Dendritic cell treated with granulocyte-macrophage colony-stimulating factor and Interleukin-4, amounts not matched to agents 40 ng/mL and 50 ng/mL, for 4 days (primary cell): Measurements from ENCODE around the gene DNAH8.
A peak's percentile ranks its signal among the peaks of the same experiment; 100 is the strongest.

Experiments
- H3K27ac Mint-ChIP-seq: one replicate; pipeline ENCODE4 v1.8.0; 2022; ENCODE audit warnings: mild to moderate bottlenecking, mixed read lengths
- H3K27me3 Mint-ChIP-seq: one replicate; pipeline ENCODE4 v1.8.0; 2022; ENCODE audit warnings: mild to moderate bottlenecking, mixed read lengths
- H3K36me3 Mint-ChIP-seq: one replicate; pipeline ENCODE4 v1.8.0; 2022; ENCODE audit warnings: low read depth, mixed read lengths
- H3K4me1 Mint-ChIP-seq: one replicate; pipeline ENCODE4 v1.8.0; 2022; ENCODE audit warnings: low read depth, mixed read lengths
- H3K4me3 Mint-ChIP-seq: one replicate; pipeline ENCODE4 v1.8.0; 2022; ENCODE audit warnings: mild to moderate bottlenecking, moderate library complexity, mixed read lengths
- H3K9me3 Mint-ChIP-seq: one replicate; pipeline ENCODE4 v1.8.0; 2022; ENCODE audit warnings: mixed read lengths
- intact Hi-C: fragments of 100-400 bp; cut with micrococcal nuclease; formaldehyde crosslinking; loops from one replicate; pipeline ENCODE4 v1.15.0; 2022

The DNAH8 gene

GRCh38 chr6:38750968-38751615, 36.0 kb downstream of the DNAH8 start:
- no peaks in the 10 kb centered on the region for H3K4me1 Mint-ChIP-seq
- H3K9me3 Mint-ChIP-seq, result no peaks in the 10 kb centered on the region
- H3K4me3 Mint-ChIP-seq, result no peak overlapping the region
- peaks cover 2% of the 10 kb centered on the region for H3K27me3 Mint-ChIP-seq
- no peaks in the 10 kb centered on the region for H3K36me3 Mint-ChIP-seq
- intact Hi-C loops, result no loop called here
- H3K27ac Mint-ChIP-seq, result no peak overlapping the region

GRCh38 chr6:38753707-38754106, 38.6 kb downstream of the DNAH8 start:
- H3K36me3 Mint-ChIP-seq, result no peaks in the 10 kb centered on the region
- intact Hi-C loops, result no loop called here
- H3K27ac Mint-ChIP-seq, result no peak overlapping the region
- H3K27me3 Mint-ChIP-seq, result peaks cover 2% of the 10 kb centered on the region
- H3K4me3 Mint-ChIP-seq, result no peak overlapping the region
- H3K4me1 Mint-ChIP-seq, result no peaks in the 10 kb centered on the region
- no peaks in the 10 kb centered on the region for H3K9me3 Mint-ChIP-seq

- H3K4me3 Mint-ChIP-seq, result no peak overlapping the region
Observed at GRCh38 chr6:38755207-38755606, 40.1 kb downstream of the DNAH8 start.

GRCh38 chr6:38755874-38756273, 40.8 kb downstream of the DNAH8 start:
- Mint-ChIP-seq H3K9me3 (peaks cover 19% of the 10 kb centered on the region), H3K4me3 (no peak overlapping the region), H3K4me1 (no peaks in the 10 kb centered on the region), H3K36me3 (no peaks in the 10 kb centered on the region), H3K27ac (no peak overlapping the region), H3K27me3 (no peaks in the 10 kb centered on the region)
- intact Hi-C loops, result no loop called here

More at GRCh38 chr6:38755207-38755606, 40.1 kb downstream of the DNAH8 start:
- H3K4me1 Mint-ChIP-seq, result no peaks in the 10 kb centered on the region
- H3K27ac Mint-ChIP-seq, result no peak overlapping the region
- intact Hi-C loops, result no loop called here
- peaks cover 12% of the 10 kb centered on the region for H3K9me3 Mint-ChIP-seq
- H3K36me3 Mint-ChIP-seq, result no peaks in the 10 kb centered on the region
- no peaks in the 10 kb centered on the region for H3K27me3 Mint-ChIP-seq

DNA sequence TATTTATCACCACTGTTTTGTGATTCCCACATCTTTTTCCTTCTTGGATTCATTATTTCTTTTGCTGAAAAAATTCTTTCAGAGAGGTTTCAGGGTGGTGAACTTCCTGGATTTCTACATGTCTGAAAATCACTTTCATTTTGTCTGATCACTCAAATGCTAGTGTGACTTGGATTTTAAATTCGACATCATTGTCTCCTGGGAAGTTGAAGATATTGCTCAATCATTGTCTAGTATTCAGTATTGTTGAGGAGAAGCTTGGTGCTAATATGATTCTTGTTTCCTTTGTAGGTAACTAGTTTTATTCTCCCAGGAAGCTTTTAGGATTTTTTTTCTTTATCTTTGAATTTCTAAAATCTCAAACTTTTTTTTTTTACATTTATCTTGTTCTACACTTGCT, 45.0 kb downstream of the DNAH8 start:
- Mint-ChIP-seq H3K36me3 (no peaks in the 10 kb centered on the region), H3K4me1 (no peaks in the 10 kb centered on the region), H3K27ac (no peak overlapping the region), H3K4me3 (no peak overlapping the region), H3K9me3 (peaks cover 19% of the 10 kb centered on the region), H3K27me3 (peaks cover 2% of the 10 kb centered on the region)
- intact Hi-C loops, result no loop called here

- Mint-ChIP-seq H3K9me3 (peaks cover 19% of the 10 kb centered on the region), H3K36me3 (no peaks in the 10 kb centered on the region), H3K27ac (no peak overlapping the region), H3K4me3 (no peak overlapping the region), H3K4me1 (no peaks in the 10 kb centered on the region), H3K27me3 (peaks cover 2% of the 10 kb centered on the region)
- intact Hi-C loops, result no loop called here
Observed at GRCh38 chr6:38762848-38763247, 47.7 kb downstream of the DNAH8 start.

- intact Hi-C loops, result no loop called here
- Mint-ChIP-seq H3K27ac (no peak overlapping the region), H3K9me3 (peaks cover 9% of the 10 kb centered on the region), H3K4me3 (no peak overlapping the region), H3K27me3 (no peaks in the 10 kb centered on the region), H3K36me3 (no peaks in the 10 kb centered on the region), H3K4me1 (peaks cover 6% of the 10 kb centered on the region)
Observed at GRCh38 chr6:38767560-38767959, 52.4 kb downstream of the DNAH8 start.

DNA sequence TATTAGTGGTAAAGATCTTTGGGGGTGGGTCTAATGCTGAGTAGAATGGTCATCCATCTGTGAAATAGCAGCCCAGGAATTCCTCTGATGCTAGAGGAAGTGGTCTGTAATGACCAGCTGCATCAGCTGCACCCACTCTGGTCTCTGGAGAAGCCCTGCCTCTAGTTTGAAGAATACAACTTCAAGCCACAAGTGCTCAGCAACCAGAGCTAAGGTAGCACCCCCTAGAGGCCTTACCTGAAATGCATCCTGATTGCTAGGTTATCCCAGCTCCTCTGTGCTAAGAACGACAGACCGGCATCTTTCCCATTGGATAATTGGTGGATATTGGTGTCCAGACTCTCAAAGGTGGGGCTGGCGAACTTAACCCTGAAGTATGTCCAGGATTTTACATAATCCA, 58.2 kb downstream of the DNAH8 start:
- no peak overlapping the region for H3K27ac Mint-ChIP-seq
- intact Hi-C loops, result no loop called here
- peaks cover 17% of the 10 kb centered on the region for H3K9me3 Mint-ChIP-seq
- peaks cover 5% of the 10 kb centered on the region for H3K27me3 Mint-ChIP-seq
- peaks cover 28% of the 10 kb centered on the region for H3K4me1 Mint-ChIP-seq
- H3K36me3 Mint-ChIP-seq, result no peaks in the 10 kb centered on the region
- no peak overlapping the region for H3K4me3 Mint-ChIP-seq

GRCh38 chr6:38774929-38775707, 60.0 kb downstream of the DNAH8 start:
- intact Hi-C loops, result no loop called here
- no peaks in the 10 kb centered on the region for H3K36me3 Mint-ChIP-seq
- H3K27me3 Mint-ChIP-seq, result peaks cover 6% of the 10 kb centered on the region
- peaks cover 10% of the 10 kb centered on the region for H3K9me3 Mint-ChIP-seq
- no peak overlapping the region for H3K4me3 Mint-ChIP-seq
- H3K4me1 Mint-ChIP-seq, result peaks cover 28% of the 10 kb centered on the region
- peak overlapping the region; percentile 51 for H3K27ac Mint-ChIP-seq

DNA sequence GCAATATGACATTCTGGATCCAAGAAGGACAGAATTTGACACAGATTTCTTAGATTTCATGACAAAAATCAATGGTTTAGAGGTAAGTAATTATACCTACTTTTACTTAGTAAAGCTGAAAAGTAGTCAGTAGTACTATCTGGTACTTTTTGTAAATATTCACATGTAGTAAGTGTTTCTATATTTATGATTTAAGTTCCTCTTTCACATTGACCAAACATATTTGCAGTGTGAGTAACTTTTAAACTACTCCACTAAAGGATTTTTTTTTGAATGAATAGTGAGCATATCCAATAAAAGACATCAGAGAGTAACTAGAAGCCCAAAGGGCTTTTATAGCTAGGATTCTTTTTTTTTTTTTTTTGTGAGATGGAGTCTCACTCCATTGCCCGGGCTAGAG, 60.8 kb downstream of the DNAH8 start:
- no peak overlapping the region for H3K27ac Mint-ChIP-seq
- no peak overlapping the region for H3K4me3 Mint-ChIP-seq
- intact Hi-C loops, result no loop called here
- peaks cover 10% of the 10 kb centered on the region for H3K9me3 Mint-ChIP-seq
- peaks cover 28% of the 10 kb centered on the region for H3K4me1 Mint-ChIP-seq
- H3K27me3 Mint-ChIP-seq, result peaks cover 6% of the 10 kb centered on the region
- H3K36me3 Mint-ChIP-seq, result no peaks in the 10 kb centered on the region

GRCh38 chr6:38776515-38776914, 61.4 kb downstream of the DNAH8 start:
- H3K4me3 Mint-ChIP-seq, result no peak overlapping the region
- H3K9me3 Mint-ChIP-seq, result peaks cover 10% of the 10 kb centered on the region
- H3K27ac Mint-ChIP-seq, result no peak overlapping the region
- H3K4me1 Mint-ChIP-seq, result peaks cover 23% of the 10 kb centered on the region
- peaks cover 6% of the 10 kb centered on the region for H3K27me3 Mint-ChIP-seq
- no peaks in the 10 kb centered on the region for H3K36me3 Mint-ChIP-seq
- intact Hi-C loops, result no loop called here

DNA sequence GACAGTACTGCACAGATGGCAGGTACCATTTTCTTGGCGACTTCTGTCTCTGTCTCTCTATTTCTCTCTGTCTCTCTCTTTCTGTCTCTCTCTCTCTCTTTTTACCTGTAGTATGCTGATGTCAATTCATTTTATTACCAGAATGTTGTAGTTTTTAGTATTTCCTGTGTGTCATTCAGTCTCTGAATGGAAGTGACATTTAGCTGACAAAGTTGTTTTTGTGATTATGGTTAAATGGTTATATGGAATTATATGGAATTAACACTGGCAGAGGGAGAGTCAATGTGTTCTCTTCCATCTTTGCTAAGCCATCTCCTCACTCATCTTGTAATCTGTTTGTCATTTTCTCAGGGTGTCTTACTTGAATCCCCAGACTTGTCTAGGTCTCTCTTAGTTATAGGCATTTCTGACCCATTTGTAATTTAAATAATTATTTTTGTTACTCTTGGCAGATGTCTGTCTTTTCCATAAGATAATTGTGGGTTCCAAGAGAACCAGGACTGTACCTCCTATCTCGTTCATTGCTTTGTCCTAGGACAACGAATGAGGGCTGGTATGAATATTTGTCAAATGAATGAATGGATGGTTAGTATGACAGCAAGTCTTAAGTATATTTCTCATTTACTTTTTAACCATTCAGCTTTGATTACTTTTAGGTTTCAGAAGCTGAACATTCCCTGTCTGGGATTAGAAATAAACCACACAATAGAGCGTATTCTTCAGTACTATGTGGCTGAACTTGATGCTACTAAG, 64.4 kb downstream of the DNAH8 start:
- Mint-ChIP-seq H3K27me3 (peaks cover 2% of the 10 kb centered on the region), H3K4me1 (peaks cover 10% of the 10 kb centered on the region), H3K4me3 (no peak overlapping the region), H3K9me3 (peaks cover under 1% of the 10 kb centered on the region), H3K36me3 (no peaks in the 10 kb centered on the region), H3K27ac (no peak overlapping the region)
- intact Hi-C loops, result no loop called here

DNA sequence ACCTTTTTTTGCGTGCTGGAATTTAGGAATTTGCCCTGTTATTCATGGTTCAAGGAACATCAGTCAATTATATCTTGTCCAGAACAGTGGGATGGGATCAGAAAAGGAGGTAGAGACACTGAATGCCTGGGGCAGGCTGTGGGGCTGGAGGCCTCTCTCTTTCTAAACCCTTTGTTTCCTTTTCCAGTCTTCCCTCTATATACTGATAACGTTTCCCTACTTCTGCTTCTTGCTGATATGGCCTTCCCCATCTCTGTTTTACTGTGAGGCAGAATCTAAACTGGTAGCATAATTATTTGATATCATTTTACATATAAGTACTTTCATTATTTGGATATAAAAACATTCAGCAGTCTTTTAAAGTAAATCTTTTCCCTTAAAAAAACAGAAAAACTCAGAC, 67.5 kb downstream of the DNAH8 start:
- Mint-ChIP-seq H3K27me3 (peaks cover 2% of the 10 kb centered on the region), H3K4me3 (no peak overlapping the region), H3K36me3 (no peaks in the 10 kb centered on the region), H3K9me3 (no peaks in the 10 kb centered on the region), H3K27ac (no peak overlapping the region), H3K4me1 (no peaks in the 10 kb centered on the region)
- intact Hi-C loops, result no loop called here
